ENCODE data around the gene C12orf76. TPM values are rescaled to one million over a fixed set of nuclear protein-coding genes. Genes with fewer than 3 reads are reported as not detected.
"Not testable (repeated sequence)": the region's sequence is repeated elsewhere in the genome, so short reads cannot be mapped to it uniquely, and the experiment has no call there.

The C12orf76 gene, protein sequence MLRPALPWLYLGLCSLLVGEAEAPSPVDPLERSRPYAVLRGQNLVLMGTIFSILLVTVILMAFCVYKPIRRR
- 10 to 100 TPM; 26.2 to 29.1 TPM for total RNA-seq

DNA sequence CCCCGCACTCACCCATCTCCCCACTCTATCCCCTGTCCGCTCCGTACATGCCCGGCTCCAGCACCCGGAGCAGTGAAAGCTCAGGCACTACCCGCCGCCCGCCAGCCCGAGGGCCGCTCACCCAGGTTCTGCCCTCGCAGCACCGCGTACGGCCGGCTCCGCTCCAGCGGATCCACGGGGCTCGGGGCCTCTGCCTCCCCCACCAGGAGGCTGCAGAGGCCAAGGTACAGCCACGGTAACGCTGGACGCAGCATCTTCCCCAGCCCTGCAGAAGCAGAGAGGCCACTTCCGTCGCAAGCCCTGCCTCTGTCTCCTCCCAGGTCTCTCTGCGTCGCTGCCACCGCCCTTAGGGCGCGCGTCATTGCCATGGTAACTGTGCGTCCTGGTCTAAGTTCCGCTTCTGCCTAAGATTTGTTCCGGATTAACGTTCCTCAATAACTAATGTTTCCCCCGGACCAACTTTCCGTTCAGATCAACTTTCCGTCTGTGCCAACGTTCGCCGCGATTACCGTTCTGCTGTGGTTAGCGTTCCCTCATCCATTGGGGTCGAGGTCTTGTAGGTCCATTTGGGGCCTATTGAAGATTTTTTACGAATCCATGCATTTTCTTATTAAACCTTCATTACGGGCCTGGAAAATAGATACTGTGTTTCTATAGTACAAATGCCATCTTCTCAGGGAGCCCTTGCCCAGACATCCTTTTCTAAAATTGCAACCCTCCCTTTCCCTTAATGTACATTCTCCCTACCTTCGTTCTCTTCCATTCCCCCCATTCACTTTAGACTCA lies at the start of gene C12orf76:
TSS of gene C12orf76 (minus strand) at position 281 of the 786 bp plus-strand sequence. CDS start at position 254, 27 bp downstream.
- Mint-ChIP-seq H3K27ac (peak within 1 kb of the TSS; percentile 89), H3K27me3 (no peaks in the 10 kb centered on the region), H3K36me3 (ENCODE audit: low read depth) (peaks cover 2% of the 10 kb centered on the region), H3K9me3 (no peaks in the 10 kb centered on the region), H3K4me1 (peaks cover 43% of the 10 kb centered on the region), H3K4me3 (peak within 1 kb of the TSS; percentile 82)
- ChIA-PET CTCF (interaction anchor here (1.3 kb wide), 1 partner anchor 51 kb away, joined by 4 read pairs; no protein-coding TSS in a partner anchor), POLR2A (interaction anchor here (0.6 to 2.0 kb wide), 7 partner anchors 8 to 76 kb away, joined by 3 to 10 read pairs (median 4); partner anchors contain the start of genes ANKRD13A and IFT81)
- DNase-seq = peak; percentile 93

DNA sequence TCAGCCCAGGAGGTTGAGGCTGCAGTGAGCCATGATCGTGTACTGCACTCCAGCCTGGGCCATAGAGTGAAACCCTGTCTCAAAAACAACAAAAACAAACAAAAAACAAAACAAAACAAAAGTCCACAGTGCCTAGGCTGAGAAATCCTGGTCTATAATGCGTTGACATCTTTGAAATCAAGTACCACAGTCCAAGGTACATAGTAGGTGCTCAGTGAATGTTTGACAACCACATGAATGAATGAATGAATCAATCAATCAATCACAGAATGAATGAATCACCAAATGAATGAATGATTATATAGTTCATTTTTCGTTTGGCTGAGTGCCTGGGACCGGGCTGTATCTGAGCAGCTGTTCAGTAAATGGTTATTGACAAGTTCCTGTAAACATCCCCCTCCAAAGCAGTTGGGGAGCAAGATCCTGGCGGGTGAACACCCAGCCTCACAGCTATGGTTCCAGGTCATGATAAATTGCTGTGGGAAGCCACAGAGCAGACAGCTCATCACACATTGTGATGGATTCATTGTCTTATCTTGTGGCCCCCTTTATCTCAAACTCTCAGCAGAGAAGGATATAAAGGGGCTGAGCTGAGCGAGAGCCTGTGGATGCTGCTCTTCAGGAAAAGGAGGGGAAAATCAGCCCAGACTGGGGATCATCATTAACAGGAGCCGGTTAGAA lies 45.4 kb upstream of the C12orf76 start:
- Mint-ChIP-seq H3K27ac (no peak overlapping the region), H3K36me3 (ENCODE audit: low read depth) (no peaks in the 10 kb centered on the region), H3K4me1 (no peaks in the 10 kb centered on the region), H3K27me3 (peaks cover 26% of the 10 kb centered on the region), H3K4me3 (no peak overlapping the region), H3K9me3 (no peaks in the 10 kb centered on the region)
- ChIA-PET CTCF (interaction anchor here (1.6 kb wide), 1 partner anchor 338 kb away, joined by 6 read pairs; no protein-coding TSS in a partner anchor), POLR2A (no interaction called here)
- no peak for DNase-seq

DNA sequence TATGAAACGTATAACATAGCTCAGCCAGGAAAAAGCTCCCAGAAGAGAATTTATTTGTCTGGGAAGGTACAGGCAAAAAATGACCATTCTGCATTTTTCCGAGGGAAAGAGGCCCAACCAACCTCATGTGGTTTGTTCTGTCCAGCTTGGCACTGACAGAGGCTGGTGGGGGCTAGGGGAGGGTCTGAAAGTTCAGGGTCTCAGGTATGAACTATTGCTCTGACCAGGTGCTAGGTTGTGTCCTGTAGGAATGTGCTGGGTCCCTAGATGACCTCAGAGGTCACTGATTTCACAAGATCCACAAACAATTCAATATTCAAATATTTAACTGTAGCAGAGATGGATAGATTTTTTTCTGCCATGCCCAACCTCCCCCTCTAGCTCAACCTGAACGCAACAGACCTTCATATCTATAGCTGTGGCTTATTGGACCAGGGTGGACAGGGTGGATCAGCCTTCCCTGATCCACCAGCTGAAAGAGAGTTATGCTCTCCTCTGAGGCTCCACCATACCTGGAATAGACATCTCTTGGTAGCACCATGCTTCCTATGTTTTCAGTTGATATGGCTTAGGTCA lies 42.9 kb upstream of the C12orf76 start:
- DNase-seq = no peak
- Mint-ChIP-seq H3K27me3 (peaks cover 30% of the 10 kb centered on the region), H3K36me3 (ENCODE audit: low read depth) (no peaks in the 10 kb centered on the region), H3K9me3 (no peaks in the 10 kb centered on the region), H3K4me1 (no peaks in the 10 kb centered on the region), H3K4me3 (no peak overlapping the region), H3K27ac (no peak overlapping the region)
- CTCF ChIA-PET = interaction anchor here (0.7 to 1.5 kb wide), 3 partner anchors 8 to 44 kb away, joined by 4 read pairs; no protein-coding TSS in a partner anchor
- POLR2A ChIA-PET = interaction anchor here (0.7 to 1.1 kb wide), 3 partner anchors 9 to 377 kb away, joined by 3 to 4 read pairs (median 3); partner anchors contain the start of gene GPN3

DNA sequence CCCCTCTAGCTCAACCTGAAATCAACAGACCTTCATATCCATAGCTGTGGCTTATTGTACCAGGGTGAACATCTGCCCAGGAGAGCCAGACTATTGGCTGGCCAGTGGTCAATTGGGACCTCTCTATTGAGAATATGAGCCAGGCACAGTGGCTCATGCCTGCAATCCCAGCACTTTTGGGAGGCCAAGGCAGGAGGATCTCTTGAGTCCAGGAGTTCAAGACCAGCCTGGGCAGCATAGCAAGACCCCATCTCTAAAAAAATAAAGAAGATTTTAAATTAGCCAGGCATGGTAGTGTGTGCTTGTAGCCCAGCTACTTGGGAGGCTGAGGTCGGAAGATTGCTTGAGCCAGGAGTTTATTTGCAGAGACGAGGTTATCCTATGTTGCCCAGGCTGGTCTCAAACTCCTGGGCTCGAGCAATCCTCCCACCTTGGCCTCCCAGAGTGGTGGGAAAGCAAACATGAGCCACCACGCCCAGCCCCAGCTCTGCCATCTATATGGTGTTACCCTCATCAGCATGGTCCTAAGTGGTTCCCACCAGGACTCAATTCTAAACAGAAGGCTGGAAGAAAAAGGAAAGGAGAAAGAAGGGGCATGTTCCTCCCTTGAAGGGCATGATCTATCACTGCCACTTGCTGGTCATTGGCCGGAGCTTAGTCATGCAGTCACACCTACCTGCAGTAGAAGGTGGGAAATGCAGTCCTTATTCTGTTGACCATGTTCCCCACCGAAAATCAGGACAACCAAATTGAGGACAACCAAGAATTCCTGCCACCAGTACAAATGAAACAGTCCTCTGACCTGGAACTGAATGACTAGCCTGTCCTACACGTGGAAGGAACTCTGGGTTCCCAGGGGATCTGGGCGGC lies 42.2 kb upstream of the C12orf76 start:
- Mint-ChIP-seq H3K9me3 (no peaks in the 10 kb centered on the region), H3K4me3 (no peak overlapping the region), H3K27me3 (peaks cover 30% of the 10 kb centered on the region), H3K27ac (no peak overlapping the region), H3K36me3 (ENCODE audit: low read depth) (no peaks in the 10 kb centered on the region), H3K4me1 (no peaks in the 10 kb centered on the region)
- DNase-seq = no peak
- CTCF ChIA-PET = interaction anchor here (0.9 to 1.5 kb wide), 3 partner anchors 9 to 341 kb away, joined by 3 to 6 read pairs (median 4); no protein-coding TSS in a partner anchor
- POLR2A ChIA-PET = interaction anchor here (0.7 to 0.9 kb wide), 2 partner anchors 9 to 11 kb away, joined by 3 to 4 read pairs; no protein-coding TSS in a partner anchor

DNA sequence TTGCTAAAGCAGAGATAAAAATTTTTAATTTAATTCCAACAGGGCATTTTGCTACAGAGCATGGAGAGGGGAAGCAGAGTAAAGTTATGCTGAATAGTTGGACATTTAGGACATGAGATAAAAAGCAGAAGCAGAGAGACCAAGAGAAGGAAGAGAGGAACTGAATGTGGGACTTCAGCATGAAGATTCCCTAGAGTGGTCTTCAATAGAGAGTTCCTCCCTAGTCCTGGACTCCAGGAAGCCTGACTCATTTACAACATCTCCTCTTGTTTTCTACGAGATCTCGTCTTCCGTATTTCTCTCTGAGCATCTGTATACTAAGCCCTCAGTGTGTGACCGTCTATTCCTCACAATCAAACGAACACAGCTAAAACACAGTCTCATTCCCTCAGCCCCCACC lies 40.6 kb upstream of the C12orf76 start:
- Mint-ChIP-seq H3K4me1 (no peaks in the 10 kb centered on the region), H3K27me3 (peaks cover 29% of the 10 kb centered on the region), H3K27ac (no peak overlapping the region), H3K4me3 (no peak overlapping the region), H3K36me3 (ENCODE audit: low read depth) (no peaks in the 10 kb centered on the region), H3K9me3 (no peaks in the 10 kb centered on the region)
- no peak for DNase-seq
- ChIA-PET POLR2A (interaction anchor here (1.1 to 1.2 kb wide), 2 partner anchors 15 to 191 kb away, joined by 3 to 4 read pairs; no protein-coding TSS in a partner anchor), CTCF (interaction anchor here (1.6 kb wide), 1 partner anchor 11 kb away, joined by 3 read pairs; no protein-coding TSS in a partner anchor)

DNA sequence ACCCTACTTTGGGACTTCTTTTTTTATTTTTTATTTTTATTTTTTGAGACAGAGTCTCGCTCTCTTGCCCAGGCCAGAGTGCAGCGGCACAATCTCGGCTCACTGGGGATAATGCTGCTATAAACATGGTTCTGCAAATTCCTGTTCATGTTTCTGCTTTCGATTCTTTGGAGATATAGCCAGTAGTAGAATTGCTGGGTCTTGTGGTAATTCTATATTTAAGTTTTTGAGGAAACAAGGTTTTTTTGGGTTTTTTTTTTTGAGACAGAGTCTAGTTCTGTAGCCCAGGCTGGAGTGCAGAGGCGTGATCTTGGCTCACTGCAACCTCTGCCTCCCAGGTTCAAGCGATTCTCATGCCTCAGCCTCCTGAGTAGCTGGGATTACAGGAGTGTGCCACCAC lies 39.9 kb upstream of the C12orf76 start:
- peaks cover 30% of the 10 kb centered on the region for H3K27me3 Mint-ChIP-seq
- POLR2A ChIA-PET; H3K27ac Mint-ChIP-seq; H3K4me3 Mint-ChIP-seq; H3K36me3 Mint-ChIP-seq (ENCODE audit: low read depth); H3K9me3 Mint-ChIP-seq; DNase-seq; H3K4me1 Mint-ChIP-seq: not testable (repeated sequence)
- CTCF ChIA-PET = interaction anchor here (1.6 kb wide), 1 partner anchor 11 kb away, joined by 3 read pairs; no protein-coding TSS in a partner anchor

DNA sequence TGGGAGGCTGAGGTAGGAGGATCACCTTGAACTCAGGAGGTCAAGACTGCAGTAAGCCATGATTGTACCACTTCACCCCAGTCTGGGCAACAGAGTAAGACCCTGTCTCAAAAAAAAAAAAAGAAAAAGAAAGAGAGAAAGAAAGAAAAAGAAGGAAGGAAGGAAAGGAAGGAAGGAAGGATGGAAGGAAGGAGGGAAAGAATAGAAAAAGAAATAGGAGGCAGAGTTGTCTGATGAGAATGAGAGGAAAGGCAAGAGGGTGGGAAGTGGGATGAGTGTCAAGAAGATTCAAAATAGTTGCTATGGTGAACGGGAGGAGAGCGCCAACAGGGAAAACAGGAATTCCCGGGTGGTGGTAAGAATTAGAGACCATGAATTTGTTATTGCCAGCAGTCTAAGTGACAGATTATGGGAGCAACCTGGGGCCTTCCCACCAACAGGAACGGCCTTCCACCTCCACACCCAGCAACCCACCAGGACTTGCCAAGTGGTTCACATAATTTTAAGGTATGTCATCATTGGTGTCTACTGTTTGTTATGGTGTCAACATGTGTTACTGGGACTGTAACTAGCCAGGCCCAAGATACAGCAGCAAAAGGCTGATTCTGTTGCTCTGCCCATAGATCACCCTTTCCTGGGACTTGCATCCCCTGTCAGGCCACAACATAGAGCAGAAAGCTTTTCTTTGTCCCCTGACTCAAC lies 36.1 kb upstream of the C12orf76 start:
- ChIA-PET POLR2A (no interaction called here), CTCF (interaction anchor here (1.4 kb wide), 1 partner anchor 15 kb away, joined by 6 read pairs; no protein-coding TSS in a partner anchor)
- DNase-seq = no peak
- peaks cover 18% of the 10 kb centered on the region for H3K4me1 Mint-ChIP-seq
- H3K27ac Mint-ChIP-seq = no peak overlapping the region
- no peak overlapping the region for H3K4me3 Mint-ChIP-seq
- H3K9me3 Mint-ChIP-seq = no peaks in the 10 kb centered on the region
- peaks cover 3% of the 10 kb centered on the region for H3K36me3 Mint-ChIP-seq (ENCODE audit: low read depth)
- H3K27me3 Mint-ChIP-seq = peaks cover 12% of the 10 kb centered on the region

DNA sequence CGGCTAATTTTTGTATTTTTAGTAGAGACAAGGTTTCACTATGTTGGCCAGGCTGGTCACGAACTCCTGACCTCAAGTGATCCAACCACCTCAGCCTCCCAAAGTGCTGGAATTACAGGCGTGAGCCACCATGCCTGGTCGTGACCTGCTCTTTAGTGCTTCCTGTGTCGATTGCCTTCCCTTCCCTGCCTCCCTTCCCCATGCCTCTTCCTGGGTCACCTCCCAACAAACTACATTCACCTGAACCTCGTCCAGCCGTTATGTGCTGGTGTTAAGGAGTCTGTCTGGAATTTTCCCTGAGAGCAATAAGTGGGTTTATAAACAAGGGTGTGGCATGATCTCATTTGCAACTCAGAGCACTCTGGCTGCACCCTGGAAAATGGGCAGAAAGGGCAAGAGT lies 32.1 kb upstream of the C12orf76 start:
- ChIA-PET POLR2A (interaction anchor here (0.9 to 2.8 kb wide), 9 partner anchors 25 to 498 kb away, joined by 3 to 18 read pairs (median 7); partner anchors contain the start of genes ANKRD13A, ARPC3 and ATP2A2), CTCF (interaction anchor here (0.7 to 1.5 kb wide), 7 partner anchors 10 to 388 kb away, joined by 3 to 6 read pairs (median 4); partner anchors contain the start of genes FAM216A, GPN3 and TCHP)
- H3K4me3 Mint-ChIP-seq = peak overlapping the region; percentile 3
- peaks cover 42% of the 10 kb centered on the region for H3K4me1 Mint-ChIP-seq
- peak overlapping the region; percentile 98 for H3K27ac Mint-ChIP-seq
- DNase-seq = no peak
- H3K36me3 Mint-ChIP-seq (ENCODE audit: low read depth) = peaks cover 3% of the 10 kb centered on the region
- H3K9me3 Mint-ChIP-seq = peaks cover 2% of the 10 kb centered on the region
- peaks cover 1% of the 10 kb centered on the region for H3K27me3 Mint-ChIP-seq

DNA sequence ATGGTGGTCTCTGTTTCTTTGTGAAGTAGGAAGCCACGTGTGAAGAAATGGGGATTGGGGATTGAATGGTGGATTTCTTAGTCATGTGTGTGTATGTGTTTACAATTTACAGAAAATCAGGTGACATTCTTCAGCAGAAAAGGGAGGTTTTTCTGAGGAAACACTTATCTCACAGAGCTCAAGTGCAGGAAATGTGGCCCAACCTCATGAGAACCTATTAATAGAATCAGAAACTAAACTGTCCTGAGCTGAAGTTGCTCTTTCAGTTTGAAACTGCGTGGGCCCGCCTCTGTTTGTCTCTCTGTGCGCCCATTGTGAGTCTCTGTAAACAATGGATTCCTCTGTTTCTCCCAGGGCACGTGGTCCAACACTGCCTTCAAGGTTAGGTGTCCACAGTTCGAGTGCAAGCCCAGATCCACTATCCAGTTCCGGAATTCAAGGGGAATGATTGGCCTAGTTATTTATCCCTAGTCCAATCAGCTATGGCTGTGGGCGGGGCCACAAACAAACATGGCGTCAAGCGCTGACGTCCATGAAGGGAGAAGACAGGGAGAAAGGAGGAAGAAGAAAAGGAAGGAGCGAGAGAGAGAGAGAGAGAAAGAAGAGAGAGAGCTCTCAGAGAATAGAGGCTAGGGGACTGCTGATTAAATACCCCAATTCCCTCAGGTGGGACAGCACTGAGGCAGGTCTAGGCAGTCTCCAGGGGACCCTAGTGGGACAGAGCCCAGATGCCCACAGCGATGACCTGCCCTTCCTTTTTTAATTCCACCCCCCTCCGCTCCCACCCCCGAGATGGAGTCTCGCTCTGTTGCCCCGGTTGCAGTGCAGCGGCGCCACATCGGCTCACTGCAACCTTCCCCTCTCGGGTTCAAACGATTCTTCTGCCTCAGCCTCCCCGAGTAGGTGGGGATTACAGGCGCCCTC lies 31.4 kb upstream of the C12orf76 start:
- H3K9me3 Mint-ChIP-seq = peaks cover 2% of the 10 kb centered on the region
- H3K4me1 Mint-ChIP-seq = peaks cover 42% of the 10 kb centered on the region
- ChIA-PET POLR2A (interaction anchor here (0.7 to 2.8 kb wide), 14 partner anchors 8 to 498 kb away, joined by 3 to 18 read pairs (median 4); partner anchors contain the start of genes ANKRD13A, ARPC3 and ATP2A2), CTCF (interaction anchor here (0.7 to 1.5 kb wide), 8 partner anchors 9 to 389 kb away, joined by 3 to 6 read pairs (median 4); partner anchors contain the start of genes FAM216A, GPN3 and TCHP)
- peaks cover 3% of the 10 kb centered on the region for H3K36me3 Mint-ChIP-seq (ENCODE audit: low read depth)
- peak overlapping the region; percentile 64 for H3K4me3 Mint-ChIP-seq
- H3K27me3 Mint-ChIP-seq = peaks cover 1% of the 10 kb centered on the region
- H3K27ac Mint-ChIP-seq = peak overlapping the region; percentile 98
- DNase-seq = peak; percentile 87

DNA sequence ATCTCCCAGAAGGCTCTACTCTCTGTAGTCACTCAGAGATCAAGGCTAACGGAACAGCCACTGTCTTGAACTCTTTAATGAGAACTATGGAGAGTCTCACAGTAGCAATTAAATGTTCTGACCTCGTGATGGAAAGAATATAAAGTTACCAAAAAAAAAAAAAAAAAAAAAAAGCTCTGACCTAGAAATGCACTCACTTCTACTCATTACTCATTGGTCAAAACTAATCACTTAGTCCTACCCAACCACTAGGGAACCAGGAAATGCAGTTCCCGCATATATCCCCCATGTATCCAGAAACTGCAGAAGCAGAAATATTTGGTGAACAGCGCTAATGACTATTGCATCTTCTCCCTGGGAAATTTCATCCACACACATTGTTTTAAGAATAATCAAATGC lies 29.5 kb upstream of the C12orf76 start:
- Mint-ChIP-seq H3K27ac (peak overlapping the region; percentile 26), H3K4me1 (peaks cover 61% of the 10 kb centered on the region), H3K36me3 (ENCODE audit: low read depth) (peaks cover 9% of the 10 kb centered on the region), H3K4me3 (no peak overlapping the region), H3K27me3 (no peaks in the 10 kb centered on the region), H3K9me3 (peaks cover 2% of the 10 kb centered on the region)
- ChIA-PET CTCF (no interaction called here), POLR2A (interaction anchor here (1.0 kb wide), 2 partner anchors 38 to 105 kb away, joined by 3 read pairs; no protein-coding TSS in a partner anchor)
- DNase-seq = no peak
